Stimulated activated CD8-positive, alpha-beta memory T cell treated with anti-CD3 and anti-CD28 coated beads, Interleukin-7, amount 100 ng/mL, for 4 hours (primary cell): ENCODE data around the gene MIF4GD.
"Not testable (repeated sequence)": the region's sequence is repeated elsewhere in the genome, so short reads cannot be mapped to it uniquely, and the experiment has no call there.

Experiments
- DNase-seq, 2 donors: peaks; one replicate each; pipeline ENCODE4 v3.0.0-alpha.2; 2020; ENCODE audit warnings: low read depth in 2 of 2

Gene MIF4GD

GRCh38 chr17:75270966-75271232, at the start of gene MIF4GD:
MIF4GD (minus strand) TSS chr17:75271231; CDS start chr17:75270195, 1,036 bp downstream.
- no peak for DNase-seq

GRCh38 chr17:75319904-75320691, 49.1 kb upstream of the MIF4GD start:
- DNase-seq, result no peak

- no peak for DNase-seq
These were observed 47.7 kb upstream of the MIF4GD start for GRCh38 chr17:75318615-75319222.

- DNase-seq, result no peak
These were observed 47.2 kb upstream of the MIF4GD start for GRCh38 chr17:75318211-75318610.

GRCh38 chr17:75317671-75318070, 46.6 kb upstream of the MIF4GD start:
- DNase-seq, result no peak

- no peak for DNase-seq
These were observed 45.2 kb upstream of the MIF4GD start for GRCh38 chr17:75316253-75316652.

- no peak for DNase-seq
These were observed 44.7 kb upstream of the MIF4GD start for GRCh38 chr17:75315541-75316243.

GRCh38 chr17:75313941-75314551, 43.0 kb upstream of the MIF4GD start:
- no peak for DNase-seq

- DNase-seq, result no peak
These were observed 38.0 kb upstream of the MIF4GD start for GRCh38 chr17:75308732-75309629.

- DNase-seq, result no peak
These were observed 37.1 kb upstream of the MIF4GD start for GRCh38 chr17:75307957-75308731.

GRCh38 chr17:75301502-75302206, 30.6 kb upstream of the MIF4GD start:
- no peak for DNase-seq

GRCh38 chr17:75301049-75301448, 30.0 kb upstream of the MIF4GD start:
- DNase-seq, result no peak

- no peak for DNase-seq
These were observed 29.2 kb upstream of the MIF4GD start for GRCh38 chr17:75300280-75300679.

GRCh38 chr17:75295201-75296158, 24.4 kb upstream of the MIF4GD start:
- no peak for DNase-seq

- not testable (repeated sequence) for DNase-seq
These were observed 21.9 kb upstream of the MIF4GD start for GRCh38 chr17:75292810-75293448.

GRCh38 chr17:75289832-75290337, 18.9 kb upstream of the MIF4GD start:
- peak; percentile 56 to 62 for DNase-seq

- peak; percentile 96 to 97 for DNase-seq
These were observed 18.2 kb upstream of the MIF4GD start, which contains the start of gene SLC25A19 for GRCh38 chr17:75289115-75289831. SLC25A19 (minus strand) TSS chr17:75289433; CDS start chr17:75286764, 2,669 bp downstream.
